H54 (cell line): ENCODE data around the gene IRX1.

ENCODE experiments used
- DNase-seq: peaks from one replicate; pipeline ENCODE4 v3.0.0; 2011; ENCODE audit warnings: low spot score, mixed read lengths; ENCODE audit not compliant: insufficient read length
- FAIRE-seq: peaks from 3 replicates; lab custom pipeline; 2011; peaks lifted over from hg19 to GRCh38; lab: Jason Lieb, UNC
- POLR2A ChIP-seq: IDR thresholded peaks from 2 replicates; pipeline ENCODE4 v1.6.1; 2011; ENCODE audit warnings: low read depth, mild to moderate bottlenecking, low read length

Gene IRX1

GRCh38 chr5:3595006-3595961, at the start of gene IRX1:
IRX1 (plus strand) TSS chr5:3595832; CDS start chr5:3596106, 274 bp downstream.
- FAIRE-seq = no peak
- TF ChIP-seq POLR2A = no peak
- DNase-seq = peak; percentile 91

- TF ChIP-seq POLR2A = no peak
- no peak for FAIRE-seq
- no peak for DNase-seq
Observed at GRCh38 chr5:3546028-3546427, 49.6 kb upstream of the IRX1 start.

- no peak for TF ChIP-seq POLR2A
- no peak for DNase-seq
- no peak for FAIRE-seq
Observed at GRCh38 chr5:3564116-3564515, 31.5 kb upstream of the IRX1 start.

- FAIRE-seq (no peak), DNase-seq (no peak)
- TF ChIP-seq POLR2A = no peak
Observed at GRCh38 chr5:3564827-3565518, 30.7 kb upstream of the IRX1 start.

- DNase-seq = no peak
- TF ChIP-seq POLR2A = no peak
- FAIRE-seq = no peak
Observed at GRCh38 chr5:3584724-3585531, 10.7 kb upstream of the IRX1 start.

GRCh38 chr5:3590161-3590966, 5.3 kb upstream of the IRX1 start:
- FAIRE-seq (no peak), DNase-seq (no peak)
- TF ChIP-seq POLR2A = no peak

GRCh38 chr5:3590967-3591900, 4.4 kb upstream of the IRX1 start:
- no peak for TF ChIP-seq POLR2A
- FAIRE-seq (no peak), DNase-seq (no peak)

GRCh38 chr5:3592298-3592697, 3.3 kb upstream of the IRX1 start:
- DNase-seq = no peak
- no peak for FAIRE-seq

GRCh38 chr5:3593771-3594509, 1.7 kb upstream of the IRX1 start:
- no peak for FAIRE-seq
- TF ChIP-seq POLR2A = no peak
- no peak for DNase-seq

More at GRCh38 chr5:3592298-3592697, 3.3 kb upstream of the IRX1 start:
- no peak for TF ChIP-seq POLR2A

- no peak for DNase-seq
- FAIRE-seq = no peak
- TF ChIP-seq POLR2A = no peak
Observed at GRCh38 chr5:3594510-3595005, 1.1 kb upstream of the IRX1 start.

- DNase-seq (peak; percentile 69), FAIRE-seq (no peak)
- TF ChIP-seq POLR2A = no peak
Observed at GRCh38 chr5:3596261-3596825, 711 bp downstream of the IRX1 start.

GRCh38 chr5:3596857-3597166, 1.2 kb downstream of the IRX1 start:
- no peak for TF ChIP-seq POLR2A
- FAIRE-seq (no peak), DNase-seq (no peak)
